ENCODE results near the gene RNF111.

The RNF111 gene

DNA sequence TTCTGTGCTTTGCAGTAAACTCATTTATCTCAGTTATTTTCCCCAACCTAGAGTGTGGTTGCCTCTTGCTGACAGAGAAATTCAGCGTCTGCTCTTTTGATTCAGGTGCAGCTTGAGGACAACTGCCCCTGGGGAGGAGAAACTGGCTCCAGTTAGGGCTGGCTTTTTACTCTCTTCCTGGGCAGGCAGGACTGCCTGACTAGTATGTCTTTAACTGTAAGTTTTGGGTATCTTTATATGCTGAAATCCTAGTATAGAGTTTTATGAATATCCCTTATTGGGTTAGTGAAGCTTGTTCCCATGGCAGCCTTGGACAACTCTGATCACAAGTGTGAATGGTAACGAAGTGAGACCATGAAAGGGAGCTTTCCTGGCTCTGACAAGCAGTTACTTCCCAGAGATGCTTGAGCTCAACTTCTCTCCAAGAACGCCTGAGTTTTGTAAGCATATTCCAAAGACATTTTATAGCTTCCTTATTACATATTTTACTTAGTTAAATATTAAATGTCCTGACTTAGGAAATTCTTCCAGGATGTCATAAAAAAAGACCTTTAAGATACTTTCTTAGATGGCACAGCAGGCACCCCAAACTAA is 144.6 kb downstream of the RNF111 start:
- no peak overlapping the region for H3K4me2 ChIP-seq (ENCODE audit: low read length, poor library complexity, severe bottlenecking)
- H4K91ac ChIP-seq (ENCODE audit: low read length), result no peak overlapping the region
- no peak overlapping the region for H2BK5ac ChIP-seq (ENCODE audit: low read depth, low read length, poor library complexity, severe bottlenecking)
- no peak overlapping the region for H2BK15ac ChIP-seq (ENCODE audit: low read depth, poor library complexity, severe bottlenecking)
- no peak overlapping the region for H3K18ac ChIP-seq (ENCODE audit: low read depth in 1 of 2, low read length in 2 of 2)
- peaks cover 34% of the 10 kb centered on the region for H3K9me3 ChIP-seq (ENCODE audit: control insufficient read depth, low read length)
- H3K4ac ChIP-seq (ENCODE audit: low read depth in 1 of 2, low read length in 2 of 2), result no peak overlapping the region
- H3K36me3 ChIP-seq (ENCODE audit: control insufficient read depth in 1 of 2, insufficient read depth in 2 of 2, low read depth in 1 of 2, low read length in 2 of 2), result peaks cover 39 to 72% of the 10 kb centered on the region in 2 experiments
- H3K27ac ChIP-seq (ENCODE audit: low read length, poor library complexity, severe bottlenecking), result no peak overlapping the region
- DNase-seq, result no peak
- no peaks in the 10 kb centered on the region for H3K4me1 ChIP-seq (ENCODE audit: control insufficient read depth, insufficient read depth, low read depth, low read length)
- H4K8ac ChIP-seq (ENCODE audit: low read length), result no peak overlapping the region
- 98% methylated on average over 2 of the region's 3 CpGs for WGBS
- H3K14ac ChIP-seq (ENCODE audit: low read length in 2 of 2), result no peak overlapping the region
- no peak overlapping the region for H2AK5ac ChIP-seq (ENCODE audit: low read length, severe bottlenecking)
- H3K9ac ChIP-seq (ENCODE audit: low read length), result no peak overlapping the region
- H3K4me3 ChIP-seq (ENCODE audit: insufficient read depth in 1 of 2, low read depth in 1 of 2, low read length in 2 of 2), result no peak overlapping the region
- no peak overlapping the region for H2BK12ac ChIP-seq (ENCODE audit: low read length in 2 of 2)
- H3K27me3 ChIP-seq (ENCODE audit: control insufficient read depth in 1 of 2, insufficient read depth in 1 of 2, low read length in 2 of 2), result no peaks in the 10 kb centered on the region
- no peak overlapping the region for H3K23ac ChIP-seq (ENCODE audit: low read length in 2 of 2)
- H2BK120ac ChIP-seq (ENCODE audit: low read depth, low read length), result no peak overlapping the region
- H3K79me1 ChIP-seq (replicated peaks; ENCODE audit: low read length, poor library complexity, severe bottlenecking), result peaks cover 35% of the 10 kb centered on the region
- no peak overlapping the region for H2AFZ ChIP-seq (ENCODE audit: low read depth, low read length)

DNA sequence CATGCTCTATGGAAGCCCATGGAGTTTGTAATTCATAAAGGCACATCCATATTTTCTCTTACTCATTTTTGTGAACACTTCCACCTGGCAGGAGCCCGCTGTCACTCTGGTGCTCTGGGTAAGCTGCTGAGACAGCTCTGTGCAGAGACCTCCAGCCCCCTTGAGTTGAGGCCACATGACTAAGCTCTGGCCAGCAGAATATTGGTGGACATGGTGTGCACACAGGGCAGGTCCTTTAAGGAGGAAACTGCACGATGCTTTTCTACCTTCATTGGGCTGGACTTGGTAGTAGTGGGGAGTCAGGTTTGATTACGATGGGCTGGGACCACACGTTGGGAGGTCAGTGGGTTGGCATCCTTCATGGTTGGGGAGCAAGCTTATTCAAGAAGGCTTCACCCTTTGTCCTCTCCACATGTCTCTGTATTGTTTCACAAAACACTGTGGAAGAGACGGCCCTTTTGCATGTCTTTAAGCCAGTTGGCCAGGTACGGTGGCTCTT is 146.5 kb downstream of the RNF111 start:
- H2BK12ac ChIP-seq (ENCODE audit: low read length in 2 of 2), result no peak overlapping the region
- H3K27ac ChIP-seq (ENCODE audit: low read length, poor library complexity, severe bottlenecking), result no peak overlapping the region
- H2AFZ ChIP-seq (ENCODE audit: low read depth, low read length), result no peak overlapping the region
- H4K8ac ChIP-seq (ENCODE audit: low read length), result no peak overlapping the region
- peaks cover 38% of the 10 kb centered on the region for H3K79me1 ChIP-seq (replicated peaks; ENCODE audit: low read length, poor library complexity, severe bottlenecking)
- H2AK5ac ChIP-seq (ENCODE audit: low read length, severe bottlenecking), result no peak overlapping the region
- no peak overlapping the region for H3K4me2 ChIP-seq (ENCODE audit: low read length, poor library complexity, severe bottlenecking)
- H3K9me3 ChIP-seq (ENCODE audit: control insufficient read depth, low read length), result peaks cover 27% of the 10 kb centered on the region
- no peak overlapping the region for H3K4me3 ChIP-seq (ENCODE audit: insufficient read depth in 1 of 2, low read depth in 1 of 2, low read length in 2 of 2)
- no peak overlapping the region for H3K23ac ChIP-seq (ENCODE audit: low read length in 2 of 2)
- H3K36me3 ChIP-seq (ENCODE audit: control insufficient read depth in 1 of 2, insufficient read depth in 2 of 2, low read depth in 1 of 2, low read length in 2 of 2), result peaks cover 54 to 91% of the 10 kb centered on the region in 2 experiments
- no peak overlapping the region for H3K18ac ChIP-seq (ENCODE audit: low read depth in 1 of 2, low read length in 2 of 2)
- H2BK5ac ChIP-seq (ENCODE audit: low read depth, low read length, poor library complexity, severe bottlenecking), result no peak overlapping the region
- H2BK15ac ChIP-seq (ENCODE audit: low read depth, poor library complexity, severe bottlenecking), result no peak overlapping the region
- H4K91ac ChIP-seq (ENCODE audit: low read length), result no peak overlapping the region
- H3K14ac ChIP-seq (ENCODE audit: low read length in 2 of 2), result no peak overlapping the region
- no peak overlapping the region for H3K9ac ChIP-seq (ENCODE audit: low read length)
- DNase-seq, result no peak
- H3K4ac ChIP-seq (ENCODE audit: low read depth in 1 of 2, low read length in 2 of 2), result no peak overlapping the region
- WGBS, result 97% methylated on average over 6 of the region's 6 CpGs
- no peaks in the 10 kb centered on the region for H3K27me3 ChIP-seq (ENCODE audit: control insufficient read depth in 1 of 2, insufficient read depth in 1 of 2, low read length in 2 of 2)
- no peak overlapping the region for H2BK120ac ChIP-seq (ENCODE audit: low read depth, low read length)
- H3K4me1 ChIP-seq (ENCODE audit: control insufficient read depth, insufficient read depth, low read depth, low read length), result no peaks in the 10 kb centered on the region

DNA sequence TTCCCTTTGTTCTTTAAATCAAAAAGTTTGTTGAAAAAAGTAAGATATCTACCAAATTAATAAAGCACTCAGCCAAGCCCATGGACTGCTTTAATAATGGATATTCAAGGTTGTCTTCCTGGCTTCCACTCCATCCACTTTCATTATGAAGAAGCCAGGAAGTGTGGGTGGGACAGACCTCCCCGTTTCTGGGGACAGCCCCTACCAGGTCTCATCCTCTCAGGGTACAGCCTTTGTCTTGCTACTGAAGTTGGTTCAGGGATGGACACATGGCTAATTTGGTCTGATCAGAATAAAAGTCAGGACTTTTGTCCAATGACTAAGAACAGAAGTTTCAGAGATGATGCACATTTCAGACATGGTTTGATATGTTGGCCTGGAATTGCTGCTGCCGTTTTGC is 150.1 kb downstream of the RNF111 start:
- no peak overlapping the region for H2BK120ac ChIP-seq (ENCODE audit: low read depth, low read length)
- H3K14ac ChIP-seq (ENCODE audit: low read length in 2 of 2), result no peak overlapping the region
- WGBS, result 86% methylated on average over 2 of the region's 2 CpGs
- H3K27me3 ChIP-seq (ENCODE audit: control insufficient read depth in 1 of 2, insufficient read depth in 1 of 2, low read length in 2 of 2), result no peaks in the 10 kb centered on the region
- no peak overlapping the region for H2BK5ac ChIP-seq (ENCODE audit: low read depth, low read length, poor library complexity, severe bottlenecking)
- no peak overlapping the region for H3K4me3 ChIP-seq (ENCODE audit: insufficient read depth in 1 of 2, low read depth in 1 of 2, low read length in 2 of 2)
- H3K4ac ChIP-seq (ENCODE audit: low read depth in 1 of 2, low read length in 2 of 2), result no peak overlapping the region
- no peak overlapping the region for H3K27ac ChIP-seq (ENCODE audit: low read length, poor library complexity, severe bottlenecking)
- H3K9me3 ChIP-seq (ENCODE audit: control insufficient read depth, low read length), result peaks cover under 1% of the 10 kb centered on the region
- peaks cover 6% of the 10 kb centered on the region for H3K4me1 ChIP-seq (ENCODE audit: control insufficient read depth, insufficient read depth, low read depth, low read length)
- H4K8ac ChIP-seq (ENCODE audit: low read length), result no peak overlapping the region
- H3K36me3 ChIP-seq (ENCODE audit: control insufficient read depth in 1 of 2, insufficient read depth in 2 of 2, low read depth in 1 of 2, low read length in 2 of 2), result peaks cover 53 to 94% of the 10 kb centered on the region in 2 experiments
- no peak overlapping the region for H2AK5ac ChIP-seq (ENCODE audit: low read length, severe bottlenecking)
- H4K91ac ChIP-seq (ENCODE audit: low read length), result no peak overlapping the region
- H2BK12ac ChIP-seq (ENCODE audit: low read length in 2 of 2), result no peak overlapping the region
- no peak overlapping the region for H3K23ac ChIP-seq (ENCODE audit: low read length in 2 of 2)
- no peak overlapping the region for H2BK15ac ChIP-seq (ENCODE audit: low read depth, poor library complexity, severe bottlenecking)
- no peak for DNase-seq
- H3K9ac ChIP-seq (ENCODE audit: low read length), result no peak overlapping the region
- H3K79me1 ChIP-seq (replicated peaks; ENCODE audit: low read length, poor library complexity, severe bottlenecking), result peaks cover 37% of the 10 kb centered on the region
- no peak overlapping the region for H3K18ac ChIP-seq (ENCODE audit: low read depth in 1 of 2, low read length in 2 of 2)
- H3K4me2 ChIP-seq (ENCODE audit: low read length, poor library complexity, severe bottlenecking), result no peak overlapping the region
- H2AFZ ChIP-seq (ENCODE audit: low read depth, low read length), result no peak overlapping the region

DNA sequence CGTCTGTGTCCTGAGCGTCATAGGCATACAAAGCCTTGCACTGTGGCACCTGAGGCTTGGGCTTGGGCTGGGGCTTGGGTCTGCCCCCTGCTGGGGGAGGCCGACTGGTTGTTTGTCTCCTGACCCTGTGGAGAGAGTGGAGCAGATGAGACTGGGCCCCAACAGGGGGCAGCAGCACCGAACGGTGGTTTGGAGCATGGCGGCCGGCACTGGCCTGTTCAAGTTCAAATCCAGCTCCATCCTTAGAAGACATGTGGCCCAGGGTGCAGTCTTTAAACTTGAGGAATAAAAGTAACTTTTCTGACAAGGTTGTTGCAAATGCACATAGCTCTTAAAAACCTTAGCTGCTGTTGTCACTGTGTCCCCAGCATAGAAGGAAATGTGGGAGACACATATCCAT is 150.8 kb downstream of the RNF111 start:
- Histone ChIP-seq H3K79me1 (replicated peaks; ENCODE audit: low read length, poor library complexity, severe bottlenecking) (peaks cover 39% of the 10 kb centered on the region), H3K9ac (ENCODE audit: low read length) (no peak overlapping the region), H3K4me2 (ENCODE audit: low read length, poor library complexity, severe bottlenecking) (no peak overlapping the region), H2BK12ac (ENCODE audit: low read length in 2 of 2) (no peak overlapping the region), H3K4ac (ENCODE audit: low read depth in 1 of 2, low read length in 2 of 2) (no peak overlapping the region), H3K36me3 (ENCODE audit: control insufficient read depth in 1 of 2, insufficient read depth in 2 of 2, low read depth in 1 of 2, low read length in 2 of 2) (peaks cover 55 to 94% of the 10 kb centered on the region in 2 experiments), H2BK120ac (ENCODE audit: low read depth, low read length) (no peak overlapping the region), H2AK5ac (ENCODE audit: low read length, severe bottlenecking) (no peak overlapping the region), H4K8ac (ENCODE audit: low read length) (no peak overlapping the region), H2BK15ac (ENCODE audit: low read depth, poor library complexity, severe bottlenecking) (no peak overlapping the region), H2BK5ac (ENCODE audit: low read depth, low read length, poor library complexity, severe bottlenecking) (no peak overlapping the region), H4K91ac (ENCODE audit: low read length) (no peak overlapping the region), H3K27ac (ENCODE audit: low read length, poor library complexity, severe bottlenecking) (no peak overlapping the region), H3K9me3 (ENCODE audit: control insufficient read depth, low read length) (no peaks in the 10 kb centered on the region), H3K27me3 (ENCODE audit: control insufficient read depth in 1 of 2, insufficient read depth in 1 of 2, low read length in 2 of 2) (no peaks in the 10 kb centered on the region), H2AFZ (ENCODE audit: low read depth, low read length) (no peak overlapping the region), H3K18ac (ENCODE audit: low read depth in 1 of 2, low read length in 2 of 2) (no peak overlapping the region), H3K23ac (ENCODE audit: low read length in 2 of 2) (no peak overlapping the region), H3K14ac (ENCODE audit: low read length in 2 of 2) (no peak overlapping the region), H3K4me1 (ENCODE audit: control insufficient read depth, insufficient read depth, low read depth, low read length) (peaks cover 6% of the 10 kb centered on the region), H3K4me3 (ENCODE audit: insufficient read depth in 1 of 2, low read depth in 1 of 2, low read length in 2 of 2) (no peak overlapping the region)
- 65% methylated on average over 7 of the region's 7 CpGs for WGBS
- peak; percentile 45 for DNase-seq

Measured in mesenchymal stem cell (in vitro differentiated cells and primary cell).